Subcutaneous abdominal adipose tissue (tissue), 5 donors: Measurements from ENCODE around the gene SHROOM3.

ENCODE experiments used
- H3K27ac ChIP-seq: one replicate; pipeline ENCODE4 v1.7.0; 2013; ENCODE audit warnings: low read depth, mild to moderate bottlenecking, inconsistent platforms, low read length, moderate library complexity
- H3K27me3 ChIP-seq, 5 donors: one replicate each; pipeline ENCODE4 v1.7.0; 2013; ENCODE audit warnings: low read length in 5 of 5, inconsistent platforms in 1 of 5; ENCODE audit not compliant: control insufficient read depth in 5 of 5, insufficient read depth in 4 of 5
- H3K36me3 ChIP-seq, 5 donors: one replicate each; pipeline ENCODE4 v1.7.0; 2013; ENCODE audit warnings: low read length in 5 of 5; ENCODE audit not compliant: control insufficient read depth in 5 of 5, insufficient read depth in 5 of 5
- H3K4me1 ChIP-seq, 5 donors: one replicate each; pipeline ENCODE4 v1.7.0; 2013; ENCODE audit warnings: low read length in 5 of 5, mild to moderate bottlenecking in 3 of 5, moderate library complexity in 1 of 5; ENCODE audit not compliant: control insufficient read depth in 5 of 5, insufficient read depth in 5 of 5
- H3K4me3 ChIP-seq, 5 donors: one replicate each; pipeline ENCODE4 v1.7.0; 2013; ENCODE audit warnings: low read length in 5 of 5, low read depth in 1 of 5
- H3K9ac ChIP-seq, 5 donors: one replicate each; pipeline ENCODE4 v1.7.0; 2013; ENCODE audit warnings: low read length in 5 of 5, mild to moderate bottlenecking in 4 of 5, moderate library complexity in 3 of 5
- H3K9me3 ChIP-seq, 5 donors: one replicate each; pipeline ENCODE4 v1.7.0; 2013; ENCODE audit warnings: low read length in 5 of 5; ENCODE audit not compliant: control insufficient read depth in 5 of 5
- donor health status: healthy.
- donor health status: healthy.
- donor health status: healthy.
- donor health status: healthy.
- donor health status: healthy.

Gene SHROOM3

DNA sequence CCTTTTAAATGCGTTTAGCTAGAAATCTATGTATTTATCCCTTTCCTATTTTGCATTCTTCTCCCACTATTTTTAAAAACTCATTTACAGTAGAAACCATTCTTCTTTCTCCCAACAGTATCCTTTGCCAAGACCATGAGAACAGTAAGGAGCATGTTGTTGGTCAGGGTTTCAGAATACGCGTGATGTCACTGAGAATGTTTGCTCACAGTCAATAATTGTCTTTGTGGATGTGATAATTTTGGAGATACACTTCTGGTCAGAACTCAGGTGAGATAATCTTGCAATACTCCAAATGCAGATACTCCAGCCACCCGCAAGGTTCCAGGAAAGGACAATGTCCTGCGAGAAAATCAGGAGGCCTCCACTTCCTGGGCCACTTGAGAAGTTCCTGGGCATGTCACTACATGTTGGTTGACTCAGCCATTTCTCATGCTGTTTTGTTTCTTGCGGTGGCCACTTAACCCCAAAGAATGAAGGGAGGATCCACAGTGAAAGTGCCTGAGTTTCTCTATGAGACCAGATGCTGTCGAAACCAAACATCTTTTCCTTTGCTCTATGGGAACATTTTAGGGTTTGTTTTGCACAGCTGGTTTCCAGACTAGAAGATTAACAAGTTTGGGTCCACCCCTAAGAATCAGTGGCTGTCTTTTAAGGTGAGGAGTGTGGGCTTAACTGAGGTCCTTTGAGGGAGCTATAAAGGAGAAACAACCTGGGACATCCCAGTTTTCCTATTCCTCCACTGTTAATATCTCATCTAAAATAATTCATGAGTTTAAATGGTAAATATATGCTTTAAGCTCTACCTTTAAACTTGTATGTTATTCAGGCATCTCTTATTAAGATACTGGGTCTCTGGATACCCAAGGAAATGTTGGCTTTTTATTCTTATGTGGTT lies 346.9 kb downstream of the SHROOM3 start:
- H3K27me3 ChIP-seq: no peaks in the 10 kb centered on the region
- H3K4me1 ChIP-seq: no peaks in the 10 kb centered on the region
- no peaks in the 10 kb centered on the region for H3K9me3 ChIP-seq
- H3K36me3 ChIP-seq: no peaks in the 10 kb centered on the region
- no peak overlapping the region for H3K4me3 ChIP-seq
- no peak overlapping the region for H3K27ac ChIP-seq
- no peak overlapping the region for H3K9ac ChIP-seq

DNA sequence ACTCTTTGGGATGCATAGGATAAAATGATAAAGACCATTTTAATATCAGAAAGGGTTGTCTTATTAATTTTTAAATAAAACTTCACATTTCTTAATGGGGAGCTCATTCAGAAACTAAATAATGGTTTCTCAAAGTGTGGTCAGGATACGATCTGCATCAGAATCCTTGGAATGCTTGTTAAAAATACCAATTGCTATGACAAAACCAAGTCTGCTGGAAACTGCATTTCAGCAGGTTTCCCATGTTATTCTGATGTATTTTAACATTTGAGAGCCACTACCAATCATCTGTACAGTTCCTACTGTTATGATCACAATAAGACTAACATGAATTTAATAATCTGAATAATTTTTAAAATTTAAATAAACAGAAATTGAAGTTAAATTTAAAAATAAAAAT lies 347.8 kb downstream of the SHROOM3 start:
- Histone ChIP-seq H3K9ac (no peak overlapping the region), H3K27me3 (no peaks in the 10 kb centered on the region), H3K27ac (no peak overlapping the region), H3K4me1 (no peaks in the 10 kb centered on the region), H3K9me3 (no peaks in the 10 kb centered on the region), H3K4me3 (no peak overlapping the region), H3K36me3 (no peaks in the 10 kb centered on the region)

DNA sequence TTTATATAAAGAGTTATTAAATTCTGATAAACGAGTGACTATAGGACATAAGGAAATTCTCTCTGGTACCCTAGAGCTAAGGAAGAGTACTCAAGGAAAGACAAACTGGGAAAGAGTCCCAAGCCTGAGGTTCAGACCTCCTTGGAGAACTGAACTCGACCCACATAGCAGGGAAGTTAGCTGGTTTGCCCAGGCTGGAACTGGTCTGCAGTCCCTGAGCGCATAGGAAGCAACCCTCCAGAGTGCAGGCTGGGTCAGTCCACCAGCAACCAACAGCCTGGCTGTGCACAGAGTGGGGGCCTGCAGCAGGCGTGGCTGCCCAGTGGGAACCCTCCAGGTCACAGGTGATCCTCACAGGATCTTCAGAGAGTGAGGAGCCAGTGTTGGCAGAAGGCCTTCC lies 348.8 kb downstream of the SHROOM3 start:
- Histone ChIP-seq H3K9me3 (no peaks in the 10 kb centered on the region), H3K27me3 (no peaks in the 10 kb centered on the region), H3K4me1 (no peaks in the 10 kb centered on the region), H3K27ac (no peak overlapping the region), H3K4me3 (no peak overlapping the region), H3K9ac (no peak overlapping the region), H3K36me3 (no peaks in the 10 kb centered on the region)

DNA sequence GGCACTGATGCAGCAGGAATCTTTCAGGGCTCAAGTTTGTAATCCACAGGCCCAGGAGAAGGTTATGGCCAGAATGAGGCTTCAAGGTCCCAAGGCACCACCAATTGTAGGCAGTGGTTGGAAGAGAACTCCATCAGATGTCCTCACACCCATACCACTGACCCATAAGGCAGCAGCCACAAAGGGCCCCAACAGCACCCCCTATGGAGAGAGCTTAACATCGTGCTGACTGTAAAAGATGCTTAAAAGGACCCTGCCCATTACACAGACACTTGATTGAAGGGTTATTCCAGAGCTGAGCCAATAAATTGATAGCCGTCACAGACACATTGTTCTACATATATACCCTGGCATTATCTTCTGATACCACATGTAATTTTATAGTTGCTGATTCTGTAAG lies 349.2 kb downstream of the SHROOM3 start:
- no peak overlapping the region for H3K9ac ChIP-seq
- H3K4me3 ChIP-seq: no peak overlapping the region
- H3K9me3 ChIP-seq: no peaks in the 10 kb centered on the region
- H3K27me3 ChIP-seq: no peaks in the 10 kb centered on the region
- H3K36me3 ChIP-seq: no peaks in the 10 kb centered on the region
- no peaks in the 10 kb centered on the region for H3K4me1 ChIP-seq
- H3K27ac ChIP-seq: no peak overlapping the region

DNA sequence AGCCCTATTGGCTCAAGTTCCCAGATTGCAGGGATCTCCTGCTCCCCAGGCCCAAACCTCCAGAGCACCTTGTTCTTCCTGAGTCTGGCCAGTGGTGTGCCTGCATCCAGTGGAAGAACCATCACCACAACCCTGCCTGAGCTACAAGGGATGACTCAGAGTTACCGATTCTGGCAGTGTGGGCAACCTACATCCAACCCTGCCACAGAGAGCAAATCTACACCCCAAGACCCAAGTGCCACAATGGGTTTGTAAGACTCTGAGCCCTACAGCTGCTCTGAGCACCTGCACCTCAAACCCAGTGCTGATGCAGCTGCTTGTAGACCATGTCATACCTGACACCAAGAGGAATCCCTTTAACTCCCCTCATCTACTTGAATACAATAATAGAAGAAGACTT lies 352.9 kb downstream of the SHROOM3 start:
- Histone ChIP-seq H3K36me3 (no peaks in the 10 kb centered on the region), H3K9ac (no peak overlapping the region), H3K4me1 (no peaks in the 10 kb centered on the region), H3K4me3 (no peak overlapping the region), H3K9me3 (no peaks in the 10 kb centered on the region), H3K27me3 (no peaks in the 10 kb centered on the region), H3K27ac (no peak overlapping the region)

DNA sequence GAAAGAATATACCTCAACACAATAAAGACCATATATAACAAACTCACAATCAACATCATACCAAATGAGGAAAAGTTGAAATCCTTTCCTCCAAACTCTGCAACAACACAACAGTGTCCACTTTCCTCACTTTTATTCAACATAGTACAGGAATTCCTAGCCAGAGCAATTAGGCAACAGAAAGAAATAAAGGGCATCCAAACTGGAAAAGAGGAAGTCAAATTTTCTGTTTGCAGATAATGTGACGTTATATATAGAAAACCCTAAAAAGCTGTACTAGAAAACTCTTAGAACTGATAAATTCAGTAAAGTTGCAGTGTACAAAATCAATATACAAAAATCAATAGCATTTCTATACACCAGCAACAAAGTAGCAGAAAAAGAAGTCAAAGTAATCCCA lies 355.3 kb downstream of the SHROOM3 start:
- Histone ChIP-seq H3K27ac (no peak overlapping the region), H3K9ac (no peak overlapping the region), H3K4me1 (no peaks in the 10 kb centered on the region), H3K4me3 (no peak overlapping the region), H3K36me3 (no peaks in the 10 kb centered on the region), H3K9me3 (no peaks in the 10 kb centered on the region), H3K27me3 (no peaks in the 10 kb centered on the region)

DNA sequence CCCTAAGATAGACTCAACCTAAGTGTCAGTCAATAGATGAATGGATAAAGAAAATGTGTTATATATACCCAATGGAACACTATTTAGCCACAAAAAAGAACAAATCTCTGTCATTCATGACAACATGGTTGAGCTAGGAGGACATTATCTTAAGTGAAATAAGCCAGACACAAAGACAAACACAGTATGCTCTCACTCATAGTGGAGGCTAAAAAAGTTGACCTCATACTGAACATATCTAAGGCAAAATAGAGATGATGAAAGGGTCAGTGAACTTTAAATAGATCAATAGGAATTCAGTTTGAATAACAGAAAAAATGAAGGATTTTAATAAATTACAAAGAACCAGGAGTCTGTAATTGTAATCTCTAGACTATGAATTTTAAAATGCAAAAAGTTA lies 356.4 kb downstream of the SHROOM3 start:
- Histone ChIP-seq H3K36me3 (no peaks in the 10 kb centered on the region), H3K9ac (no peak overlapping the region), H3K27ac (no peak overlapping the region), H3K4me3 (no peak overlapping the region), H3K4me1 (no peaks in the 10 kb centered on the region), H3K27me3 (no peaks in the 10 kb centered on the region), H3K9me3 (peaks cover 0 to 2% (median 0%) of the 10 kb centered on the region in 5 donors)

DNA sequence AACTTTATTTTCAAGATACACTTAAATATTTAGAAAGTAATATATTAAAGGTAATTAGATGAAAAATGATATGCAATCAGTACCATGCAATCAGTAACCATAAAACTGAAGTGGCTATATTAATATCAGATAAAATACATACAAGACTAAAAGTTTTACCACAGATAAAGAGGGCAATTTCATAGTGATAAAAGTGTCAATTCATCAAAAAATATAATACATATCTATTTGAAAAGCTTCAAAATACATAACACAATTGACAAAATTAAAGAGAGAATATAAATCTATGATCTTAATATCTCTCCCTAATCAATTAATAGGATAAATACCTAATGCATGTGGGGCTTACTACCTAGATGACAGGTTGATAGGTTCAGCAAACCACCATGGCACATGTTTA lies 357.4 kb downstream of the SHROOM3 start:
- no peak overlapping the region for H3K27ac ChIP-seq
- no peak overlapping the region for H3K4me3 ChIP-seq
- H3K9ac ChIP-seq: no peak overlapping the region
- no peaks in the 10 kb centered on the region for H3K4me1 ChIP-seq
- peaks cover 0 to 2% (median 0%) of the 10 kb centered on the region in 5 donors for H3K9me3 ChIP-seq
- H3K36me3 ChIP-seq: no peaks in the 10 kb centered on the region
- no peaks in the 10 kb centered on the region for H3K27me3 ChIP-seq

DNA sequence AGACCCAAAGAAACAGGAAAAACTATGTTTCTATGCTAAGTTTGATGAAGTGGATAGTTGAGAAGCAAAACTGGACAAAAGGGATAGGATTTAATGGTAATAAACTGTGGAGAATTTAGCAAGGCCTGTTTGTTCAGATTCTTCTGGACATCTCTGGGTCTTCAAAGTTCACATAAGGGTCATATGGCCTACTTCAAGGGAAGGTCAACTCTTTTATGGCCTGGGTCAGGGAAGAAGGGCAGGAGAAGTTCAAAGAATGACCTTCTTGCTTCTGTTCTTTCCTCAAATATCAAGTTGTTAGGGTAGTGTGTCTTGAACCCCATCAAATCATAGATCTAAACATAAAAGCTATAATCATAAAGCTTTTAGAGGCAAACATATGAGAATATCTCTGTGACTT lies 360.2 kb downstream of the SHROOM3 start:
- H3K36me3 ChIP-seq: no peaks in the 10 kb centered on the region
- H3K4me3 ChIP-seq: no peak overlapping the region
- no peaks in the 10 kb centered on the region for H3K27me3 ChIP-seq
- no peak overlapping the region for H3K27ac ChIP-seq
- H3K9ac ChIP-seq: no peak overlapping the region
- peaks cover 0 to 16% (median 6%) of the 10 kb centered on the region in 5 donors for H3K4me1 ChIP-seq
- peaks cover 0 to 2% (median 0%) of the 10 kb centered on the region in 5 donors for H3K9me3 ChIP-seq

DNA sequence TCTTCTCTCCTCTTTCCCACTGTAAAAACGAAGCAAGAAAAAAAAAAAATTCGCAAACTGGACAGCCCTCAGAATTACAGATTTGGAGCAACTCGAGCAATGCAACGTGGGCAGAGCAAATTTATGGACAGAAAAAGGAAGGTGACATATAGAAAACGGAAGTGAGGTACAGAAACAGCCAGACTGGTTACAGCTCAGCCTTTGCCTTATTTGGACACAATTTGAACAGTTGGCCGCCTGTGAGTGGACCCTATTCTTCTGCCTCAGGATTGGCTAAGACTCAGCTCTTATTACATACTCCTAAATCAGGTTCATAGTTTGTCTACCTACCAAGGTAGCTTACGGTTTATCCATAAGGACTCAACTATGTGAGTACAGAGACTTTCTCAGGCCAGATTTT lies 364.1 kb downstream of the SHROOM3 start:
- H3K36me3 ChIP-seq: no peaks in the 10 kb centered on the region
- H3K4me1 ChIP-seq: peaks cover 0 to 22% (median 13%) of the 10 kb centered on the region in 5 donors
- H3K27ac ChIP-seq: peak overlapping the region; percentile 64
- H3K9ac ChIP-seq: peak overlapping the region in 1 of 5 donors; percentile 38
- H3K4me3 ChIP-seq: peak overlapping the region in 1 of 5 donors; percentile 6
- no peaks in the 10 kb centered on the region for H3K27me3 ChIP-seq
- H3K9me3 ChIP-seq: peaks cover 0 to 2% (median 0%) of the 10 kb centered on the region in 5 donors
